Sigmoid colon (tissue), 4 donors: Measurements from ENCODE around the gene TMEM51.

Experiments used
- CTCF ChIP-seq, 4 experiments: fragments of 450-650 bp in 3 of 4; fragments of 200-600 bp in 1 of 4; IDR thresholded peaks; one replicate each; pipeline ENCODE4 v1.5.1; 2016 to 2019; ENCODE audit warnings: antibody characterized with exemption in 4 of 4, mild to moderate bottlenecking in 3 of 4, moderate library complexity in 2 of 4
- EP300 ChIP-seq, 4 donors: sonication (generic); formaldehyde crosslinking; IDR thresholded peaks; one replicate each; pipeline ENCODE4 v1.6.1; 2017; ENCODE audit warnings: antibody characterized with exemption in 4 of 4
- POLR2A ChIP-seq, 2 donors: fragments of 450-650 bp; IDR thresholded peaks; one replicate each; pipeline ENCODE4 v1.6.1; 2016; ENCODE audit warnings: antibody characterized with exemption in 2 of 2, mild to moderate bottlenecking in 2 of 2, moderate library complexity in 2 of 2
- POLR2AphosphoS5 ChIP-seq, 4 donors: sonication (generic); formaldehyde crosslinking; IDR thresholded peaks; one replicate each; pipeline ENCODE4 v1.6.1; 2017; ENCODE audit warnings: antibody characterized with exemption in 4 of 4

DNA sequence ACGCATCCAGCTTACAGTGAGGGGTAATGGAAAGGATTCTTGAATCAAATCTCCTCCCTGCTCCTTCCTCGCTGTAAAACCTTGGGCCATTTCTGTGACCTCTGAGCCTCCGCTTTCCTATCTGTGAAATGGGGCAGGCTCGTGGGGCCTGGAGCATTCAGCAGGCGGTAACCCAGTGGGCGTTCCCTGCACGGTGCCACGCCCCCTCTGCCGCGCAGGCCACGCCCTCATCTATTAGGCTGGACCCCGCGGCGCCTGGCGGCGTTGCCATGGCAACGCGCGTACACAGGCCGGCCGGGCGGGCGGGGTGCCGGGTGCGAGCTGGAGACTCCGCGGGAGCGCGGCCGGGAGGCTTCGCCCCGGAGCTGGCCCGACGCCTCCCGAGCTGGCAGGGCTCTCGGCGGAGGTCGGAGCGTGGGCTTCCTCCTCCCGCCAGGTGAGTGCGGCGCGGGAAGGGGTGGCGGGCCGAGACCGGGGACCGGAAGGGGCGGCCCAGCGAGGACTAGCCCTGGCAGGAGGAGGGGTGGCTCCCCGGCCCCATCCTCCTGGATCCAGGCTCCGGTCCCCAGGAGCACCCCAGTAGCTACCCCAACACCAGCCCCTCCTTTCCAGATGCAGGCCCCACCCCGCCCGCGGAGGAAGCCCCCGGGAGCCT lies 93.5 kb downstream of the TMEM51 start, which contains the start of gene FHAD1:
- no peak for TF ChIP-seq CTCF (IDR thresholded peaks at IDR 0.05)
- TF ChIP-seq POLR2A (IDR thresholded peaks at IDR 0.05), result no peak
- no peak for TF ChIP-seq POLR2AphosphoS5 (IDR thresholded peaks at IDR 0.05)
- no peak for TF ChIP-seq EP300 (IDR thresholded peaks at IDR 0.05)
